HG02852 (cell line): ENCODE results near the gene SMPD3.
A peak's percentile ranks its signal among the peaks of the same experiment; 100 is the strongest.

Experiments
- ATAC-seq: cut with Tn5 transposase; IDR thresholded peaks from one replicate; pipeline ENCODE4 v1.9.1; 2021; ENCODE audit warnings: mild to moderate bottlenecking, moderate library complexity; ENCODE audit not compliant: unreplicated experiment

Gene SMPD3

GRCh38 chr16:68473358-68474070, 25.2 kb upstream of the SMPD3 start:
- ATAC-seq: no peak

GRCh38 chr16:68472581-68472980, 24.3 kb upstream of the SMPD3 start:
- ATAC-seq: no peak

GRCh38 chr16:68470461-68471150, 22.3 kb upstream of the SMPD3 start:
- peak; percentile 92 for ATAC-seq

- ATAC-seq: peak; percentile 21
Measured at GRCh38 chr16:68469796-68470460, 21.6 kb upstream of the SMPD3 start.

- ATAC-seq: no peak
Measured at GRCh38 chr16:68468842-68469241, 20.5 kb upstream of the SMPD3 start.

GRCh38 chr16:68466174-68466573, 17.9 kb upstream of the SMPD3 start:
- no peak for ATAC-seq

GRCh38 chr16:68463904-68464303, 15.6 kb upstream of the SMPD3 start:
- no peak for ATAC-seq

- ATAC-seq: no peak
Measured at GRCh38 chr16:68460067-68460466, 11.8 kb upstream of the SMPD3 start.

- ATAC-seq: no peak
Measured at GRCh38 chr16:68459457-68459856, 11.1 kb upstream of the SMPD3 start.

GRCh38 chr16:68458551-68458950, 10.2 kb upstream of the SMPD3 start:
- ATAC-seq: no peak

GRCh38 chr16:68458101-68458500, 9.8 kb upstream of the SMPD3 start:
- ATAC-seq: no peak

- ATAC-seq: no peak
Measured at GRCh38 chr16:68455631-68456030, 7.3 kb upstream of the SMPD3 start.

GRCh38 chr16:68454920-68455435, 6.7 kb upstream of the SMPD3 start:
- no peak for ATAC-seq

- no peak for ATAC-seq
Measured at GRCh38 chr16:68453816-68454215, 5.5 kb upstream of the SMPD3 start.

- no peak for ATAC-seq
Measured at GRCh38 chr16:68452176-68452575, 3.9 kb upstream of the SMPD3 start.

- no peak for ATAC-seq
Measured at GRCh38 chr16:68451676-68452075, 3.4 kb upstream of the SMPD3 start.

GRCh38 chr16:68450741-68451255, 2.5 kb upstream of the SMPD3 start:
- no peak for ATAC-seq

GRCh38 chr16:68447653-68448359, 502 bp downstream of the SMPD3 start:
- peak; percentile 11 for ATAC-seq

- ATAC-seq: no peak
Measured at GRCh38 chr16:68446681-68447652, 1.3 kb downstream of the SMPD3 start.

GRCh38 chr16:68445458-68445857, 2.9 kb downstream of the SMPD3 start:
- no peak for ATAC-seq
